Stimulated activated CD4-positive, alpha-beta T cell treated with anti-CD3 and anti-CD28 coated beads, Interleukin-1b, Interleukin-23, amount 100 ng/mL, for 1 hour (primary cell): ENCODE results near the gene MTHFSD.
"Not testable (repeated sequence)": the region's sequence is repeated elsewhere in the genome, so short reads cannot be mapped to it uniquely, and the experiment has no call there.

Source experiments
- DNase-seq, 2 donors: peaks; one replicate each; pipeline ENCODE4 v3.0.0-alpha.2; 2020; ENCODE audit warnings: low read depth in 2 of 2

The MTHFSD gene

GRCh38 chr16:86554917-86555703 lies at the start of gene MTHFSD:
Gene MTHFSD, minus strand, starts transcription at chr16:86555235. Its CDS starts 51 bp downstream, at chr16:86555184.
- peak; percentile 92 to 95 for DNase-seq

GRCh38 chr16:86604436-86605193 lies 49.6 kb upstream of the MTHFSD start:
- DNase-seq: peak in 1 of 2 donors; percentile 16

GRCh38 chr16:86602521-86602920 lies 47.5 kb upstream of the MTHFSD start:
- DNase-seq: no peak

DNA sequence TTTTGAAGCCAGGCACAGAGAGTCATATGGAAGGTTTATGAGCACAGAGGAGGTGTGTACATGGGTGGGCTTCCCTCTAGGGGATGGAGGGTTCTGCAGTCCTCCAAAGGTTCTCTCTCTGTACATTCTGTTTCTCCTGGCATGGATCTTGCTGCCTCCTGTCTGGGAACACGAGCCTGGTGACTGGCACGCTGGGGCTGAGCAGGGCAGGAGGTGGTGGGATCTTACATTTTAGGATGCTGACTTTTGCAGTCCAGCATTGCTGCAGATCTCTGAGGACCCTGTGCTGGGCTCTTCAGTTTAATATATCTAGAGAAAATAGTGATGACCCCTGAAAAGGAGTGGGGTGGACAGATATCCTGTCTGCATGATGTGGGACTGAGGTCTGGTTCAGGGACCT lies 46.3 kb upstream of the MTHFSD start:
- no peak for DNase-seq

DNA sequence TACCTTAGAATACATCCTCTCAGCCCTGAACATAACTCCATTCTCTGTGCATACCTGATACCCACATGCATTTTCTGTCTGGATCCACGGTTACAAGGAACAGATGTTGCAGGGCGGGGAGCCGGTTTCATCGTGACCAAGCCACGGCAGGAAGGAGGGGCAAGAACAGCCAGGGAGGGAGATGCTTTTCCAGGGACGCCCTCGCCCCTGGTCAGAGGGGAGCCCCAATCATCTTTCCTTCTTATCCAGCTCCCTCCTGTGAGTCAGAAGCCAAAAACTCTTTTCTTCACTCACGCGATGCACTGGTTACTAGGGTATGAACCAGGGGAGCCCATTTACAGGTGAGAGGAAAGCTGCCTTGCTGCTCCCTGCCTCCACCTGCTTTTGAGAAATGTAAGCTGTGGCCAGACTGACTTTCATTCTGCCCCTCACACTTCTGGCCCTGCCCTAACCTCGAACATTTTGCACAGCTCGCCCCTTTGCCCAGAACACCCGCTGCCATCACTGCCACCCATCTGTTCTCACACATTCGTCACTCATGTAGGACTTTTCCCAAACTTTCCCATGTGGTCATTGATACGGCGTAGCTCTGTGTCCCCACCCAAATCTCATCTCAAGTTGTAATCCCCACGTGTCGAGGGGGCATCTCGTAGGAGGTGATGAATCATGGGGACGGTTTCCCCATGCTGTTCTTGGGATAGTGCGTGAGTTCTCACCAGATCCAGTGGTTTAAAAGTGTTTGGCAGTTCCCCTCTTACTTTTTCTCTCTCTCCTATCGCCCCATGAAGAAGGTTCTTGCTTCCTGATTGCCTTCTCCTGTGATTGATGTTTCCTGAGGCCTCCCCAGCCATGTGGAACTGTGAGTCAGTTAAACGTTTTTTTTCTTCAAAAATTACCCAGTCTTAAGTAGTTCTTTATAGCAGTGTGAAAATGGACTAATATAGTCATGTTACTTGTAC lies 43.9 kb upstream of the MTHFSD start:
- DNase-seq: no peak

- no peak for DNase-seq
Measured at GRCh38 chr16:86597880-86598606, 43.0 kb upstream of the MTHFSD start.

GRCh38 chr16:86597126-86597879 lies 42.3 kb upstream of the MTHFSD start:
- DNase-seq: no peak

DNA sequence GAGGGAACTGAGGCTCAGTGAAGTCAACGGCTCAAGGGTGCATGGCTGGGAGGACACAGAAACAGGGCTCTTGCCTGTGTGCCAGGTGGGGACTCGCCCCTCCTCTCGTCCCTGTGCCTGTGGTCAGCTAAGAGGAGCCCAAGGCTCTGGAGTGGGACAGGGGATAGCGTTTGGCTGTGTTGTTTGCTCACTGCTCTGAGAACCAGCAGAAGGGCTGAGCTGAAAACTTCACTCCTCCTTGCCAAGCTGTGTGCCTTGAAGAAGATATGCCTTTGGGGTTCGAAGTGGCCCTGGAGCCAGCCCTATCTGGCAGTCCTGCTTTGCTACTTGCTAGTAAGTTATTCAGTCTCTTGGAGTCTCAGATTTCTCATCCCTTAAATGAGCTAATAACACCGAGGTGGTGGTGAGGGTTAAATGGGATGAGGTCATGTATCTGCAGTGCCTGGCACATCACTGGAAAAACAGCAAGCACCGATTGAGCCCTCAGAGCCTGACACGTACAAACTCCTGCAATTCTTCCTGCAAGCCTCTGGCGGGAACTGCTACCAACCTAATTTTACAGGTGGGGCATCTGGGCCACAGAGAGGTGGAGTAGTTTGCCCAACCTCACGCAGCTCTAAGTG lies 41.1 kb upstream of the MTHFSD start:
- DNase-seq: no peak

DNA sequence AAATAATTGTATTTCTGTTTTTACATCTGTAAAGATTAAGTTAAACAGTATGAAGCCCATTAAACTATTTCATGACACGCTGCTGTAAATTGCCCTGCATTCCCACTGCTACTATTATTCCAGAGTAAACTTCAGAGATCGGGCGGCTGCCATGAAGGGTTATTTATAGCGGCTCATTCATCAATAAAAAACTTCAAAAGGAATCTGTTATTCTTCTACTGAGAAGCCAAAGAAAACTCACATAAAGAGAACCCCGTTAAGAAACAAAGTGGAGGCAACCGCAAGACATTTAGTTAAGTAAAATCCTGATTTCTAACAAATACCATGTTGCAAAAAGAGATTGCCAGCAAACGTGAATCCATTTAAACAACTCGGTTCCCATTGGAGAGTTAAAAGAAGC lies 39.7 kb upstream of the MTHFSD start:
- no peak for DNase-seq

DNA sequence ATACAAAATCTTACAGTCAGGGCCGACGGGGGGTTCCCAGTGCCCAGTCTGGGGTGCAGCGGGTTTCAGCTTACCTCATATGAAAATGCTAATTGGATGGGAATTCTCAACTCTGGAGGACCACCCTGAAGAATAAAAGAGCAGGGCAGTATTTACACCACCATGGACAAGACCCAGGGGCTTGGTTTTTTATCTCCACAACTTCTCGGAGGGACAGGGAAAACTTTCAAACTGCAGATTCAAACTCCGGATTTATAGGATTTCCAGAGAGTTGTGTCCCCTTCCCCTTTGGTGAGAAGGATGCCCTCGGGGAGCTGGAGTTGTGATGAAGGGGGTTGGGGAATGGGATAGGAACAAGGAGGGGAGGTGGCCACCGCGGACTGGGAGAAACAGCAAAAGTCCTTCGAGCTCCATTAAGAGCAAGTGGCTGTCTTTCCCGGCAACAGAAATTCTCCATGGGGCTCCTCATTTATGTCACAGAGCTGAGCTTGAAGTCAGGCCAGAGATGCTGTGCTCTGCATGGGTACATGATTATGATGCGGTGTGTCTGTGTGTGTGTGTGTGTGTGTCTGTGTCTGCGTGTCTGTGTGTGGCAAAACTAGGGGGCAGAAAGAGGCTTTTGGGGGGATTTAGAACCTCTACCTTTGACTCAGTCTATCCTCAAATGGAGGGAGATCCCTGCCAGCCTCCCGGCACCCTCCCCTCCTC lies 39.0 kb upstream of the MTHFSD start:
- no peak for DNase-seq

DNA sequence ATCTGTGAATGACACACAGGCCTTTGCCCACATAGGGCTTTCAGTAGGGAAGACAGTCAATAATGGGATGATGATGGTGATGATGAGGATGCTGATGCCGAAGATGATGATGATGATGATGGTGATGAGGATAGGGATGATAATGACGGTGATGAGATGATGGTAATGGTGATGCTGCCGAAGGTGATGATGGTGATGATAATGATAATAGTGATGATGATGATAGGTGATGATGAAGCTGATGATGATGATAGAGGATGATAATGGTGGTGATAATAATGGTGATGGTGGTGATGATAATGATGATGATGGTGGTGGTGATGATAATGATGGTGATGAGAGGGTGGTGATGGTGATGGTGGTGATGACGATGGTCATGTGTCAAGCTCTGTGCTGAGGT lies 36.2 kb upstream of the MTHFSD start:
- DNase-seq: no peak

GRCh38 chr16:86590501-86591144 lies 35.6 kb upstream of the MTHFSD start:
- DNase-seq: no peak

DNA sequence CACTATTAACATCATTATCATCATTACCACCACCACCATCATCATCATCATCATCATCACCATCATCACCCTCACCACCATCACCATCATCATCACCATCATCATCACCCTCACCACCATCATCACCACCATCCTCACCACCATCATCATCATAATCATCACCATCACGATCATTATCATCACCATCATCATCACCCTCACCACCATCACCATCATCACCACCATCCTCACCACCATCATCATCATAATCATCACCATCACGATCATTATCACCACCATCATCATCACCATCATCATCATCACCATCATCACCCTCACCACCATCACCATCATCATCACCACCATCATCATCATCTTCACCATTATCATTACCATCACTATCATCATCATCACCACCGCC lies 32.9 kb upstream of the MTHFSD start:
- DNase-seq: not testable (repeated sequence)

GRCh38 chr16:86587487-86587886 lies 32.5 kb upstream of the MTHFSD start:
- no peak for DNase-seq

DNA sequence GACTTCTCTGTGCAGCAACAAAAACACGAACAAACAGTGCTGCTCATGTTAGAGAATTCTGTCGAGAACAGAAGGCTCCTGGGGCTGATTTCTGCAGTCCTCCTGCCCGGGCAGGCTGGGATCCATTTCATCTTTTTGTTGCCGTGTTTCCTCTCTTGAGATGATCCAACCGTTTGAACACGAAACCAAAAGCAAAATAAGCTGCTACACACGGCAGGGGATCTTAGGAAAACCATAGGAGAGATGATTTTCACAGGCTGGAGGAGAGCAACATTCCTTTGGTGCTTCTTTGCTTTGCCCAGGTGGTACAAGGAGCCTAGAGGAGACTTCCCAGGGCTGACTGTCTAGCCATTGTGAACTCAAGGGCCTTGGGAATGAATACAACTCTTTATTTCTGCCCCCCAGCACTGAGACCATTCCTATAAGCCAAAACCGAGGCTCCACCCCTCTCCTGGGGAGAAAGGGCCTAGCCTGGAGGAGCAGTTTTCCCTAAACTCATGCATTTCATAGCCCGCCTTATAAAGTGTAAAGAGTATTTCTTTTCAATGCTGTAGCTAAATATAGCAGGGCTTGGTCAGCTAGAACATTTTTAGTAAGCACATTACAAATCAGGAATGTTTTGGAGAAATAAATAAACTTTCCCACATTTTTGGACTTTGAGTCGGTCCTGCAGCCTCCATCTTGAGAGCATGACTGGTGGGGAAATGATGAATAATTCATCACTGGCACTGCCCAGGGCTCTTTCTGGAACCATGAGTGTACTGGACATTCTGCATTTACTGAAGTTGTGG lies 31.0 kb upstream of the MTHFSD start:
- no peak for DNase-seq

GRCh38 chr16:86584726-86585721 lies 30.0 kb upstream of the MTHFSD start:
- no peak for DNase-seq
